Measurements from ENCODE around the gene COL23A1.
"Not testable (repeated sequence)": the region's sequence is repeated elsewhere in the genome, so short reads cannot be mapped to it uniquely, and the experiment has no call there.

Gene COL23A1

DNA sequence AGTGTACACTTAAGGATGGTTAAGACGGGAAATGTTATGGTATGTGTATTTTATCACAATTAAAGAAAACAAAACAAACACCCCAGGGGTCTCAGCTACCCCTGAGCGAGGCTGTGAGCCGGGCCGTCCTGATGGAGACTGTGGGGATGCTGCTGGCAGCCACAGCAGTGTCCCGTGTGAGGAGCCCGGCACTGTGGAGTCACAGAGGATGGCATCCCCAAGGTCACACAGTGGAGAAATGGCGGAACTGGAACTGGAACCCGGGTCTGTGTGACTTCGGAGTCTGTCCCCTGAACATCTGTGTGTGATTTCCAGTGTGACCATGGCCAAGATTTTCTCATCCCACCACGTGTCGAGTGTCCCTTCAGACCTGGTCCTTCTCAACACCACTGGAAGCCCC is 276.9 kb downstream of the COL23A1 start:
- DNase-seq: no peak

DNA sequence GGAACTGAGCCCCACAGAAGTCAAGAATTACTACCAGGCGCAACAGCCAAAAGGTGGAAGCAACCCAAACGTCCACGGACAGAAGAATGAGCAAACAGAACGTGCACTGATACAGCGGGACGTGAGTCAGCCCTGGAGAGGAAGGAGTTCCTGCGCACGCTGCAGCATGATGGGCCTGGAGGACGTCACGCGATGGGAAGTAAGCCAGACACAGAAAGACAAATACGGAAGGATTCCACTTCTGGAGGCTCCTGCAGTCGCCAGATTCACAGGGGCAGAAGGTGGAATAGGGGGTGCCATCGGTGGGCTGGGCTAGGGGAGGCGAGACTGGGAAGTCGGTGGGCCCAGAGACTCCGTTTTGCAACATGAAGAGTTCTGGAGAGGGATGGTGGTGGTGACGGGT is 277.3 kb downstream of the COL23A1 start:
- no peak for DNase-seq

- DNase-seq: no peak
Measured at GRCh38 chr5:178310130-178310865, 279.9 kb downstream of the COL23A1 start.

GRCh38 chr5:178309271-178310013 is 280.8 kb downstream of the COL23A1 start:
- no peak for DNase-seq

GRCh38 chr5:178308541-178309092 is 281.6 kb downstream of the COL23A1 start:
- no peak for DNase-seq

DNA sequence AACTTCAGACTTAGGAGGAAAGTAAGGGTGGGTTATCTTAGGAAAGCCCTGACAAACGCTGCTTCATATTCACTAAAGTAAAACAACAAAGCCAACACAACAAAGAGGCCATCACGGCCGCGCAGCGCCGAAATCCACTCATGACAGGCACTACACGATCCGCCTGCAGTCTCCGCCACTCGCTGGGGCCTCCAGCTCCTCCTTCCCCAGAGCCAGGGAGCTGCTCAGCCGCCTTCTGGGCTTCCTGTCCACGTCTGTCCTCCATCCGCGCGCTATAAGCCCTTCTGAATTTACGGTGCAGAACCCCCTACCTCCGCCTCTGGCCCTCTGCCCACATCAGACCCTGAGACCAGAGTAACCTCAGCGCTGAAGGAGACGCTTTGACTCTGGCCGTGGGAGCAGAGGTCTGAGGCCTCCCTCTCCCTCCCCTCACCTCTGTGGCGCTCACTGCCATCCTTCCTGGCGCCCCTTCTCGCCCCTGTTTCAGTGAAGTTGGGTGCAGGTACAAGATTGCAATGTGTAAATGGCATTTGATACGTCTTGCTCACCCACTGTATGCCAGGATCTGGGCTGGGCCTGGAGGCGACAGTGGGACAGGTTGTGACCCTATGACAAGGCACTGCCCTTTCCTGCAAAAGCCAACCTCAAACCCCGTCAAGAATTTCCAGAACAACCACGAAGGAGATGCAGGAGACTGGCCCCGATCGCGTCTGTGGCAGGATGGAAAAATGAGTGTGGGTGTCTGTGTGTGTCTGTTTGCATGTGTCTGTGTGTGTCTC is 282.7 kb downstream of the COL23A1 start:
- no peak for DNase-seq

DNA sequence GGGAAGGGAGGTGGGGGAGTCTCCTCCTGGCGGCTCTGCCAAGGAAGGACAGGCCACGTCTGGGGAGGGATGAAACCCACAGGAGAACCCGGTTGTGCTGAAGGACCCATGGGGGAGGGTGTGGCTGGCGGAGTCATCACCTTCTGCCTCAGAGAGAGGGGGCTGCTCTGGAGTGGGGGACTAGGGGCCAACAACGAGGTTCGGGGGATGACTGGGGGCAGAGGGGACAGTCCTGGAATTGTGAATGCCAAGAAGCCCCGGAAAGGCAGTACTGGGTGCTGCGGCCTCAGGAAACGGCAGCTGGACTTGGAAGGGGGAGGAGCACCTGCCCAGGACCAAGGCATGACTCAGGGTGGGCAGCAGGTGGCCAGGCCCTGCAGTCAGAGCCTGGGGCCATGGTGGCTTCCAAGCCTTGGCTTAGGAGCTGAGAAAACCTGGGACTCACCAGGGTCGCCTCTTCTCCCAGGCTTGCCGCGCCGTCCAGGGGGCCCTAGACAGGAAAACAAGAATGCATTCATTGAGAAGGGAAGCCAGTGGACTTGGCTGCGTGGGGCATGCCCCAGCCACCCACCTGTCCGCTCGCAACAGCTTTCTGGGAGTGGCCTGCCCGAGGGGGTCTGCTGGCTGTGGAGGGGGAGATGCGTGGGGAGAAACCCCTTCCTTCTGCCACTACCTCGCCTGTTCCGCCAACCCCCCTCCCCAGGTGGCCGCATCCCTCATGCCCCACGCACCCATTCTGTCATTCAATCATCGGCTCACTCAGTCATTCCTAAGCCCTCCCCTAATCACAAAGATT is 283.6 kb downstream of the COL23A1 start:
- DNase-seq: no peak

GRCh38 chr5:178305801-178306200 is 284.4 kb downstream of the COL23A1 start:
- DNase-seq: no peak

DNA sequence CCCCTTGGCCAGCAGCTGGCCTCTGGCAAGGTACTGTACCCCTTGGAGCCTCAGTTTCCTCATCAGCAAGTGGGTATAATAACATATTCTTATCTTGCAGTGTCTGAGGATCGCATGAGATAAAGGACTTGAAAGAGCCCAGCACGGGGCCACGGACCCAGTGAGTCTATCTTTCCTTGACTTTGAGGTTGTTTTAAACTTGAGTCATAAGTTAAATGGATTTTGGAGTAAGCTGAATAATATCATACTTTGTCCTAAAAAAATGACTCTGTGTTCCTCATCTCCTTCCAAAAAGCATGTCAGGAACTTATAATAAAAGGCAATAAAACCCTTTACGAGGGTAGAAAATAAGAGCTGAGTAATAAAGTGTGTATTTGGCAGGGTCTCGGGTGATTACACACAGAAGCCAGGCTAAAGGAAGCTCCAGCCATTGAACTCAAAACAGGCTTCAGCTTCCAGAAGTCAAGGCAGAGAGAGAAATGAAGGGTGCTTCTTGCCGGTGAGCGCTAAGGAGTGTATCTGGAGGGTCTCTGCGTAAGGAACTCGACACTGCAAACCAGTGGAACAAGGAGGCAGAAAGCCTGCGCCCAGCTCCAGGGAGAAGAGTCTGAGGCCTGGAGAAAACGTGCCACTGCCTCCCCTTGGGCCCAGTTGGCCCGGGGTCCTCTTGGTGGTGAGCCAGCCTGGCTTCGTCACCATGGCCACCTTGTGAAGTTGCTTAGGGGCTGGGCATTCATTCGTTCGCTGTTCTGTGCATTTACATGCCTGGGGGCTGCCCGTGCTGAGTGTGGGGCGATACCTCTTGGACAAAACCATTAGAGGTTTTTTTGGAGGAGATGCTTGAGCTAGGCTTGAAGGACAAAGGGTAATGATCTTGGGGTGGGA is 285.2 kb downstream of the COL23A1 start:
- DNase-seq: no peak

GRCh38 chr5:178304016-178304415 is 286.2 kb downstream of the COL23A1 start:
- DNase-seq: no peak

DNA sequence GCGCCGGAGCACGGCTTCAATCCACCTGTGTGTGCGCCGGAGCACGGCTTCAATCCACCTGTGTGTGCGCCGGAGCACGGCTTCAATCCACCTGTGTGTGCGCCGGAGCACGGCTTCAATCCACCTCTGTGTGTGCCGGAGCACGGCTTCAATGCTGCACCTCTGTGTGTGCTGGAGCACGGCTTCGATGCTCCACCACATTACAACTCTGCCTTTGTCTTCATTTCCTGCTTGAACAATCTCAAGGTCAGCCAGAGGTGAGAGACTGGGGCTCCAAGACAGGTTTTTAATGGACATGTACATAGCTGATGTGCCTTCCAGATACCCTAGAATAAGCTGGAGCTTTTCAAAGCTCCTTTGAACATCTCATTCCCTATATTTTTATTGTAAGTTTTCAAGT is 287.9 kb downstream of the COL23A1 start:
- DNase-seq: not testable (repeated sequence)

GRCh38 chr5:178301641-178302040 is 288.6 kb downstream of the COL23A1 start:
- DNase-seq: no peak

DNA sequence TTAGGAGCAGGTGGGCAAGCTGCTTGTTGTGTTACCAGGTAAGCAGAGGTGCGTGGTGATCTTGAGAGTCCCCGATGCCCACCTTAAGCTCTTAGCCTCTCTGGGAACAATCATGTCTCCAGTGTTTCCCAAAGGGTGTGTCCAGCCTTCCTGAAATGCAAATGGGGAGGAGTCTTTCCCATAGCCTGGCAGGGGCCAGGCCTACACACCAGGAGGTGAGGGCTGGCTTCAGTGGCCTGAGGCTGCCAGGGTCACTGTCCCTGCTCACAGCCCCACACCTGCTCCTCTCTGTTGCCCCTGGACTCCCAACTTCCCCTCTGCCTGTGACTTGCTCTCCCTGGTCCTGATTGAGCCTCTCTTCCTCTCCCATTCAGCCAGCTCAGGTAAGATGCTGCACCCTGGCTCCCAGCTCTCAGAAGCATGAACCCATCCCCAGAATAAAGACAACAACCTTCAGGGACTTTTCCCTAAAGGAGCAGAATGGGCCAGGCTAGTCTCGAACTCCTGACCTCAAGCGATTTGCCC is 291.8 kb downstream of the COL23A1 start:
- no peak for DNase-seq

DNA sequence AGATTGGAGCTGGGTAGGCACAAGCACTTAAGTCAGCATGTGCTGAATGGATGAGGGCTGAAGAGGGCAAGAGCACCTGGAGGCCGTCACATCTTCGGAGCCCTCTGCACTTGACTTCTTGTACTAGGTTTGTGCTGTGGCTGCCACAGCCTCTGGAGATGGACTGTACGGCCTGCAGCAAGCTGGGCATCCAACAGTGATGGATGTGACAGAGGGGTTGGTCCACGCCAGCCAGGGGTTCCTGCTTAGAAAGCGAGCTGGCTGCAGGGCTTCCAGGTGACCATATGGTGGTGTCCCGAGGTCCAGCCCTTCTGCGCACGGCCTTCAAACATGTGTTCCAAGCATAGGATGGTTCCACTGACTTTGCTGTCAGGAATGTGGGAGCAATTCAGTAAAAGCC is 292.4 kb downstream of the COL23A1 start:
- DNase-seq: no peak

GRCh38 chr5:178296066-178296465 is 294.1 kb downstream of the COL23A1 start:
- no peak for DNase-seq

- DNase-seq: no peak
Measured at GRCh38 chr5:178295589-178295988, 294.6 kb downstream of the COL23A1 start.

- no peak for DNase-seq
Measured at GRCh38 chr5:178293815-178294214, 296.4 kb downstream of the COL23A1 start.

DNA sequence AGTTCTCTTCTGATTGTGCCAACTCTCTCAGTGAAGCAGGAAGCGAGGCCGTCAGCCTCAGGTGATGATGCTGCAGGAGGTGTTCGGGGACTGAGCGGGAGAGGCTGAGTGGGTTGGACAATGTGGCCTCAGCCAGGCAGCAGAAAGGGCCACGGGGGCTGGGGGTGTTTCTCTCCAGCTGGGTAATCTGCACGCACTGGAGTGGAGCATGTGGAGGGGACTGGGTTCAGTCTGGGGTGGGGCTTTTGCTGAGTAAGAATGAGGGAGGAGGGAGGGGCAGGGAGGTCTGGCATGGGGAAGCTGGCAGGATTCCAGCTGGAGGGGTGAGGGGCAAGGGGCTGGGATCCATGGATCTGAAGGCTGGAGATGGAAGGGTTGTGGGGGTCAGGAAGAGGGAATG is 296.8 kb downstream of the COL23A1 start:
- DNase-seq: no peak

DNA sequence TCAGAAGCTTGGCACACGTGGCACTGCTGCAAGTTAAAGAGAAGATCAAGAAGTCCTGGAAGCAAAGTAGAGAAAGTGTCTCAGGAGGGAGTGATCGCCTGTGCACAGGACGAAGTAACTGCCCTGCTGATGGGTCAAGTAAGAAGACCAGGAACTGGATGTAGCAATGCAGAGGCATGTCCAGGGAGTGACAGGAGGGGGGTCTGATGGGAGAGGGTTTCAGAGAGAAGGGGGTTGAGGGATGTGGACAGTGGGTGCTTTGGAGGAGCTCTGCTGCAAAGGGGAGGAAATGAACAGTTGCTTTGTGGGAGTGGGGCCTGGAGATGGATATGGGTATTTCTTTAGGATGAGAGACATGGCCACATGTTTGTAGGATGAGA is 297.4 kb downstream of the COL23A1 start:
- no peak for DNase-seq

GRCh38 chr5:178291969-178292825 is 298.0 kb downstream of the COL23A1 start:
- no peak for DNase-seq
